Measurements from ENCODE around the gene PDE8A. TPM values are rescaled to one million over a fixed set of nuclear protein-coding genes. Genes with fewer than 3 reads are reported as not detected.

The PDE8A gene
- total RNA-seq, 1 experiment from 2014 or later, result 40.0 TPM

- no peak for ATAC-seq
- Histone ChIP-seq H3K27me3 (ENCODE audit: control insufficient read depth, insufficient read depth, low read length) (no peaks in the 10 kb centered on the region), H3K9me3 (ENCODE audit: control insufficient read depth, insufficient read depth, low read depth, low read length) (no peaks in the 10 kb centered on the region), H3K4me1 (ENCODE audit: control insufficient read depth, insufficient read depth, low read length) (peaks cover 12% of the 10 kb centered on the region; the same call in 1 of the 2 replicates), H3K27ac (ENCODE audit: low read length) (no peak overlapping the region; the same call in 1 of the 2 replicates), H3K36me3 (ENCODE audit: control insufficient read depth, insufficient read depth, low read length) (no peaks in the 10 kb centered on the region), H3K4me3 (ENCODE audit: low read depth in 2 of 2, low read length in 2 of 2) (no peak overlapping the region)
- ChIA-PET CTCF (no interaction called here), POLR2A (no interaction called here)
- intact Hi-C loops (cut with micrococcal nuclease; ENCODE audit: unreplicated experiment), result no loop called here
- no peak for TF ChIP-seq POLR2AphosphoS5 (IDR thresholded peaks at IDR 0.05; ENCODE audit: low read depth, low read length)
- TF ChIP-seq REST (IDR thresholded peaks at IDR 0.05; ENCODE audit: insufficient read depth in 1 of 2, low read depth in 2 of 2, low read length in 1 of 2), result no peak
- TF ChIP-seq SIN3A (IDR thresholded peaks at IDR 0.05; ENCODE audit: borderline replicate concordance, insufficient read depth, low read depth, low read length), result no peak
- no TSS peak for BruUV-seq (replicated peaks)
- no peak for DNase-seq (ENCODE audit: low read depth, low spot score)
- in situ Hi-C loops (cut with HindIII; ENCODE audit: low pct_unique_long_range_greater_than_20kb, low sequenced_read_pairs), result no loop called here
These were observed 49.7 kb downstream of the PDE8A start for GRCh38 chr15:85031086-85031943.

DNA sequence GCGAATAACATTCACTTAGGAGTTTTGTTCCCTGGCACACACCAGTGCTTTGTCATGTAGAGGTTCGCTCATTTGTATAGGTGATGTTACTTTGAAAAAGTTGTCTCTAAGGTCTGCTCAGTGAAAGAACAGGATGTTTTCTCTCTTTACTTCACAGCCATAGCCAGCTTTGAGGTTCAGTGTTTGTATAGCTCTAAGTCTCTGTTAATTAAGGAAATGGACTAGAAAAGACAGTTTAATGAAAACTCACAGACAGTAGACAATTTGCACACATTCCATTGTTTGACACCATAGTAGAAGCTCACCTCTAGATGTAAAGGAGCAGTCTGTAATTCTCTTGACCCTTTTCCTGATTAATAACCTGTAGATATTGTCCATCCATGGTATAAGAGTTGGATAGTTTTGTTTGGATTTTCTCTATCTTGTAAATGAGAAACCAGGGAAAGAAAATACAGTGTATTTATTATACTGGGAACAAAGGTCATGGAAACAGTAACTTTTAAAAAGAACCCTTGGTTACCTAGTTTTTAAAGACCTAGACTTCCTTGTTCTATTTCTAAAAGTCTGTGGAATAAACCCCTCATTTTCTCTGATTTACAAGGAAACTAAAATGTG, 50.4 kb downstream of the PDE8A start:
- ChIA-PET POLR2A (no interaction called here), CTCF (no interaction called here)
- H3K27me3 ChIP-seq (ENCODE audit: control insufficient read depth, insufficient read depth, low read length), result no peaks in the 10 kb centered on the region
- intact Hi-C loops (cut with micrococcal nuclease; ENCODE audit: unreplicated experiment) (no loop called here), in situ Hi-C loops (cut with HindIII; ENCODE audit: low pct_unique_long_range_greater_than_20kb, low sequenced_read_pairs) (no loop called here)
- H3K4me1 ChIP-seq (ENCODE audit: control insufficient read depth, insufficient read depth, low read length), result peaks cover 9% of the 10 kb centered on the region; the same call in 1 of the 2 replicates
- ATAC-seq (no peak), DNase-seq (ENCODE audit: low read depth, low spot score) (no peak)
- H3K9me3 ChIP-seq (ENCODE audit: control insufficient read depth, insufficient read depth, low read depth, low read length), result no peaks in the 10 kb centered on the region
- no peak for TF ChIP-seq REST (IDR thresholded peaks at IDR 0.05; ENCODE audit: insufficient read depth in 1 of 2, low read depth in 2 of 2, low read length in 1 of 2)
- TF ChIP-seq CTCF (IDR thresholded peaks at IDR 0.05), result no peak
- TF ChIP-seq POLR2AphosphoS5 (IDR thresholded peaks at IDR 0.05; ENCODE audit: low read depth, low read length), result no peak
- no peak for TF ChIP-seq TCF7L2 (IDR thresholded peaks at IDR 0.05; ENCODE audit: low read depth, low read length)
- no peak for TF ChIP-seq SIN3A (IDR thresholded peaks at IDR 0.05; ENCODE audit: borderline replicate concordance, insufficient read depth, low read depth, low read length)
- no peak overlapping the region for H3K27ac ChIP-seq (ENCODE audit: low read length)
- H3K4me3 ChIP-seq (ENCODE audit: low read depth in 2 of 2, low read length in 2 of 2), result no peak overlapping the region
- H3K36me3 ChIP-seq (ENCODE audit: control insufficient read depth, insufficient read depth, low read length), result no peaks in the 10 kb centered on the region
- no TSS peak for BruUV-seq (replicated peaks)
